ENCODE measurements around the gene RAB3A. TPM values are rescaled to one million over a fixed set of nuclear protein-coding genes. Genes with fewer than 3 reads are reported as not detected.

Gene RAB3A
- total and polyA plus RNA-seq, 2 donors (not counting 3 experiments of a cell fraction or from before 2014, with no cell fraction given) = 0.88 to 0.90 TPM

GRCh38 chr19:18197941-18198340, 5.9 kb downstream of the RAB3A start:
- dilution Hi-C loops (cut with MboI; ENCODE audit: extremely low pct_ligation_motif_present, low sequenced_read_pairs) = no loop called here
- BruUV-seq (replicated peaks) = no TSS peak
- Histone ChIP-seq H3K79me2 (ENCODE audit: control insufficient read depth, insufficient read depth, low read length) (no peaks in the 10 kb centered on the region), H3K9me1 (replicated peaks; ENCODE audit: control insufficient read depth, extremely low read depth, insufficient read depth, low read length) (no peaks in the 10 kb centered on the region), H3K27ac (ENCODE audit: insufficient read depth, low read depth, low read length) (no peak overlapping the region), H2AFZ (ENCODE audit: low read depth, low read length) (no peak overlapping the region), H3K36me3 (ENCODE audit: control insufficient read depth in 2 of 2, extremely low read depth in 1 of 2, insufficient read depth in 2 of 2, low read length in 2 of 2) (peaks cover 0 to 6% of the 10 kb centered on the region in 2 experiments), H3K4me3 (replicated peaks in 1 of 3; ENCODE audit: insufficient read depth in 1 of 3, low read depth in 1 of 3, low read length in 3 of 3) (no peak overlapping the region), H3K4me2 (ENCODE audit: insufficient read depth, low read length) (no peak overlapping the region), H4K20me1 (replicated peaks; ENCODE audit: control insufficient read depth, extremely low read depth, insufficient read depth, low read length) (no peaks in the 10 kb centered on the region), H3K9ac (replicated peaks; ENCODE audit: extremely low read depth, insufficient read depth, low read length) (no peak overlapping the region), H3K9me3 (replicated peaks; ENCODE audit: control insufficient read depth, insufficient read depth, low read length) (no peaks in the 10 kb centered on the region), H3K27me3 (ENCODE audit: control insufficient read depth in 2 of 2, insufficient read depth in 2 of 2, low read length in 2 of 2) (no peaks in the 10 kb centered on the region), H3K4me1 (ENCODE audit: control insufficient read depth, extremely low read depth, insufficient read depth, low read length) (peaks cover 10% of the 10 kb centered on the region)
- TF ChIP-seq POLR2A (IDR thresholded peaks at IDR 0.05; ENCODE audit: low read depth, low read length) = no peak
- TF ChIP-seq MYC (IDR thresholded peaks at IDR 0.05; ENCODE audit: low read depth, low read length) = no peak
- TF ChIP-seq CTCF (IDR thresholded peaks at IDR 0.05; ENCODE audit: extremely low read depth in 1 of 2, insufficient read depth in 1 of 2, low read depth in 1 of 2, low read length in 2 of 2) = no peak
- TF ChIP-seq POLR2AphosphoS5 (IDR thresholded peaks at IDR 0.05; ENCODE audit: insufficient read depth, low read depth, low read length) = no peak
- no peak for TF ChIP-seq EZH2 (IDR thresholded peaks at IDR 0.05; ENCODE audit: borderline replicate concordance, low read depth, low read length, severe bottlenecking)
- TF ChIP-seq FOS (IDR thresholded peaks at IDR 0.05; ENCODE audit: borderline replicate concordance, insufficient read depth, low read length) = no peak
- no peak for TF ChIP-seq GATA2 (IDR thresholded peaks at IDR 0.05; ENCODE audit: insufficient read depth, insufficient read length, low read depth, low read length)
- no peak for TF ChIP-seq JUN (IDR thresholded peaks at IDR 0.05; ENCODE audit: borderline replicate concordance, insufficient read depth, insufficient read length, low read depth)
- TF ChIP-seq MAX (IDR thresholded peaks at IDR 0.05; ENCODE audit: insufficient read depth, insufficient read length) = no peak
- FAIRE-seq (no peak), DNase-seq (ENCODE audit: low read depth, low spot score) (no peak)
- ChIA-PET CTCF (interaction anchor here (0.9 to 1.5 kb wide), 3 partner anchors 10 to 131 kb away, joined by 3 to 5 read pairs (median 3); no protein-coding TSS in a partner anchor), POLR2A (interaction anchor here (2.0 kb wide), 1 partner anchor 83 kb away, joined by 6 read pairs; the partner anchor contains the start of gene JUND)
- intact Hi-C loops (cut with micrococcal nuclease) = no loop called here
